Measurements from ENCODE around the gene PINK1.

GRCh38 chr1:20611652-20612051, 21.6 kb upstream of the PINK1 start:
- TF ChIP-seq CTCF (IDR thresholded peaks at IDR 0.05; ENCODE audit: poor library complexity), result no peak
- TF ChIP-seq EZH2 (IDR thresholded peaks at IDR 0.05; ENCODE audit: borderline replicate concordance), result no peak
